SK-N-SH (cell line): ENCODE measurements around the gene TMEM131. TPM values are rescaled to one million over a fixed set of nuclear protein-coding genes. Genes with fewer than 3 reads are reported as not detected.

Experiments
- CTCF ChIA-PET: fragments of 300-600, 350-600 bp; formaldehyde crosslinking; extraction: SDS; loops from one replicate; lab custom pipeline; 2021; lab: Yijun Ruan, JAX
- POLR2A ChIA-PET: fragments of 350-600 bp; sonication (Branson Sonifier 250); formaldehyde crosslinking; extraction: SDS; loops from one replicate; lab custom pipeline; 2020; ENCODE audit warnings: antibody characterized with exemption, inconsistent platforms; lab: Yijun Ruan, JAX
- DNase-seq: peaks from one replicate; pipeline ENCODE4 v3.0.0; 2012
- H2AFZ ChIP-seq: fragments of 200-600 bp; sonication (generic); 2 replicates; pipeline ENCODE4 v1.8.1; 2016; ENCODE audit warnings: antibody characterized with exemption, mild to moderate bottlenecking, low read depth
- H3F3A ChIP-seq: fragments of 200-600 bp; sonication (generic); replicated peaks from 2 replicates; pipeline ENCODE3; 2016; ENCODE audit warnings: antibody characterized with exemption, mild to moderate bottlenecking; ENCODE audit not compliant: insufficient read depth
- H3K27ac ChIP-seq, 2 experiments: fragments of 200-500 bp in 1 of 2; fragments of 200-600 bp in 1 of 2; sonication (Bioruptor generic) in 1 of 2; sonication (generic), shearing (Covaris generic) in 1 of 2; 2 replicates each; pipeline versions ENCODE4 v1.5.1 to v1.6.1; 2014 to 2016; ENCODE audit warnings: low read depth in 2 of 2, inconsistent platforms in 1 of 2, low read length in 1 of 2, mild to moderate bottlenecking in 1 of 2, mixed read lengths in 1 of 2
- H3K27me3 ChIP-seq: fragments of 200-600 bp; sonication (generic), shearing (Covaris generic); 2 replicates; pipeline ENCODE4 v1.6.1; 2016; ENCODE audit warnings: mixed run types; ENCODE audit not compliant: insufficient read depth
- H3K36me3 ChIP-seq, 2 experiments: fragments of 200-500 bp in 1 of 2; fragments of 200-600 bp in 1 of 2; sonication (Bioruptor generic) in 1 of 2; sonication (generic) in 1 of 2; replicated peaks in 1 of 2; 2 replicates each; pipeline versions ENCODE3 to v1.5.1; 2014 to 2016; ENCODE audit warnings: low read length in 1 of 2, mild to moderate bottlenecking in 1 of 2; ENCODE audit not compliant: insufficient read depth in 2 of 2, control insufficient read depth in 1 of 2
- H3K4me1 ChIP-seq, 2 experiments: fragments of 200-500 bp in 1 of 2; fragments of 200-600 bp in 1 of 2; sonication (Bioruptor generic) in 1 of 2; sonication (generic), shearing (Covaris generic) in 1 of 2; 2 replicates each; pipeline versions ENCODE4 v1.5.1 to v1.6.1; 2014 to 2016; ENCODE audit warnings: low read depth in 1 of 2, low read length in 1 of 2, mixed run types in 1 of 2; ENCODE audit not compliant: insufficient read depth in 2 of 2, control insufficient read depth in 1 of 2
- H3K4me2 ChIP-seq: fragments of 200-600 bp; sonication (generic), shearing (Covaris generic); 2 replicates; pipeline ENCODE4 v1.6.1; 2017; ENCODE audit warnings: mixed run types
- H3K4me3 ChIP-seq, 2 experiments: fragments of 200-500 bp in 1 of 2; fragments of 200-600 bp in 1 of 2; sonication (Bioruptor generic) in 1 of 2; sonication (generic), shearing (Covaris generic) in 1 of 2; 2 replicates each; pipeline versions ENCODE4 v1.5.1 to v1.8.1; 2014 to 2016; ENCODE audit warnings: low read depth in 2 of 2, inconsistent platforms in 1 of 2, low read length in 1 of 2, mild to moderate bottlenecking in 1 of 2, mixed read lengths in 1 of 2, moderate library complexity in 1 of 2
- H3K79me2 ChIP-seq: fragments of 200-600 bp; sonication (generic); 2 replicates; pipeline ENCODE4 v1.8.1; 2017; ENCODE audit warnings: mild to moderate bottlenecking; ENCODE audit not compliant: insufficient read depth
- H3K9ac ChIP-seq: fragments of 200-600 bp; sonication (generic); 2 replicates; pipeline ENCODE4 v1.6.1; 2017; ENCODE audit warnings: mixed run types
- H3K9me2 ChIP-seq: fragments of 200-600 bp; sonication (generic); 2 replicates; pipeline ENCODE4 v1.6.1; 2017; ENCODE audit warnings: mixed run types
- H3K9me3 ChIP-seq: fragments of 200-600 bp; sonication (generic); 2 replicates; pipeline ENCODE4 v1.6.1; 2017; ENCODE audit warnings: mixed run types, mild to moderate bottlenecking, moderate library complexity
- H4K20me1 ChIP-seq: fragments of 200-600 bp; sonication (generic); 2 replicates; pipeline ENCODE4 v1.6.1; 2017; ENCODE audit warnings: mild to moderate bottlenecking, mixed run types; ENCODE audit not compliant: insufficient read depth
- CHD2 ChIP-seq: fragments of 150-350 bp; IDR thresholded peaks from 2 replicates; pipeline ENCODE4 v1.6.1; 2018; ENCODE audit warnings: low read length; ENCODE audit not compliant: partially characterized antibody
- FOSL2 ChIP-seq: IDR thresholded peaks from 2 replicates; pipeline ENCODE4 v1.4.0; 2012; ENCODE audit warnings: low read depth, mild to moderate bottlenecking, moderate library complexity, borderline replicate concordance
- FOXJ3 ChIP-seq: sonication (generic); formaldehyde crosslinking; IDR thresholded peaks from 2 replicates; pipeline ENCODE4 v1.5.1; 2020; ENCODE audit warnings: mild to moderate bottlenecking, missing genetic modification reagents
- GABPA ChIP-seq: IDR thresholded peaks from 2 replicates; pipeline ENCODE4 v1.4.0; 2012; ENCODE audit warnings: low read depth, mild to moderate bottlenecking
- GATA2 ChIP-seq: sonication (generic); formaldehyde crosslinking; IDR thresholded peaks from 2 replicates; pipeline ENCODE4 v1.5.0; 2020; ENCODE audit warnings: mild to moderate bottlenecking, missing genetic modification reagents
- JUND ChIP-seq: IDR thresholded peaks from 2 replicates; pipeline ENCODE4 v1.4.0; 2012
- MEF2A ChIP-seq: IDR thresholded peaks from 2 replicates; pipeline ENCODE4 v1.4.0; 2012; ENCODE audit warnings: low read depth, borderline replicate concordance
- PBX3 ChIP-seq: IDR thresholded peaks from 2 replicates; pipeline ENCODE4; 2012
- POLR2AphosphoS5 ChIP-seq: IDR thresholded peaks from 2 replicates; pipeline ENCODE4 v1.6.1; 2012; ENCODE audit warnings: low read depth, low read length
- RFX5 ChIP-seq: IDR thresholded peaks from 2 replicates; pipeline ENCODE4 v1.6.1; 2012; ENCODE audit warnings: mild to moderate bottlenecking, improper control_type of control experiment, low read length
- SMC3 ChIP-seq: IDR thresholded peaks from 2 replicates; pipeline ENCODE4 v1.6.1; 2012; ENCODE audit warnings: low read depth, low read length, improper control_type of control experiment
- TAF1 ChIP-seq: IDR thresholded peaks from 2 replicates; pipeline ENCODE4 v1.6.1; 2012; ENCODE audit warnings: low read depth, mild to moderate bottlenecking, low read length, moderate library complexity, borderline replicate concordance
- TEAD4 ChIP-seq: IDR thresholded peaks from 2 replicates; pipeline ENCODE4 v1.4.0; 2012; ENCODE audit warnings: mild to moderate bottlenecking, borderline replicate concordance; ENCODE audit not compliant: insufficient read depth
- USF1 ChIP-seq: IDR thresholded peaks from 2 replicates; pipeline ENCODE4 v1.4.0; 2012; ENCODE audit warnings: low read depth, borderline replicate concordance
- USF2 ChIP-seq: fragments of 150-350 bp; IDR thresholded peaks from 2 replicates; pipeline ENCODE4 v1.6.1; 2017; ENCODE audit warnings: antibody characterized with exemption, low read length, low read depth, borderline replicate concordance
- ZBTB33 ChIP-seq: IDR thresholded peaks from 2 replicates; pipeline ENCODE4 v1.4.0; 2012; ENCODE audit warnings: low read depth, borderline replicate concordance
- WGBS: methylation state at CpG from one replicate; pipeline ENCODE4 v1.1.6; 2017; ENCODE audit warnings: low lambda C conversion rate; 5-methylcytosine and 5-hydroxymethylcytosine counted together
- polyA plus RNA-seq, 3 experiments: library from polyadenylated mRNA; depleted of rRNA; stranded (reverse); fragments of >200 nt; gene quantifications; 2 replicates each; pipeline ENCODE4 v1.2.3, GENCODE V29; 2012
- TF ChIP-seq, protein P1 (sequence below): IDR thresholded peaks from 2 replicates; pipeline ENCODE4 v1.6.1; 2012; ENCODE audit warnings: mild to moderate bottlenecking, low read depth, low read length, moderate library complexity

TMEM131 gene
- polyA plus RNA-seq, 1 of the 3 experiments (the other 2 are of a cell fraction) = 9.1 TPM

GRCh38 chr2:97754690-97755346 is 240.9 kb downstream of the TMEM131 start:
- Histone ChIP-seq H3F3A (no peaks in the 10 kb centered on the region), H3K79me2 (no peaks in the 10 kb centered on the region), H3K4me2 (no peak overlapping the region), H3K9me2 (no peaks in the 10 kb centered on the region), H2AFZ (no peak overlapping the region), H3K4me3 (no peak overlapping the region), H3K4me1 (no peaks in the 10 kb centered on the region), H3K27ac (no peak overlapping the region), H3K27me3 (no peaks in the 10 kb centered on the region), H3K36me3 (peaks cover 20 to 34% of the 10 kb centered on the region in 2 experiments), H3K9me3 (no peaks in the 10 kb centered on the region), H3K9ac (no peak overlapping the region), H4K20me1 (no peaks in the 10 kb centered on the region)
- ChIA-PET CTCF (interaction anchor here (1.3 to 6.0 kb wide), 4 partner anchors 14 to 515 kb away, joined by 3 to 37 read pairs (median 4); no protein-coding TSS in a partner anchor), POLR2A (no interaction called here)
- 95% methylated on average over 12 of the region's 12 CpGs for WGBS
- DNase-seq = no peak
- TF ChIP-seq JUND (no peak), CHD2 (no peak), USF1 (no peak), GATA2 (CRISPR knock-in tag) (no peak), TEAD4 (no peak), RFX5 (no peak), PBX3 (no peak), ZBTB33 (no peak), GABPA (no peak), MEF2A (no peak), POLR2AphosphoS5 (no peak)

GRCh38 chr2:97752342-97753334 is 243.1 kb downstream of the TMEM131 start:
- no peak for DNase-seq
- CTCF ChIA-PET = interaction anchor here (1.2 to 6.0 kb wide), 4 partner anchors 9 to 632 kb away, joined by 3 to 37 read pairs (median 4); no protein-coding TSS in a partner anchor
- H3K4me1 ChIP-seq = peaks cover 0 to 2% of the 10 kb centered on the region in 2 experiments; a peak in 1 of 4 replicates
- H3K4me3 ChIP-seq = no peak overlapping the region
- no peak overlapping the region for H3K9ac ChIP-seq
- no peak overlapping the region for H2AFZ ChIP-seq
- H3K9me3 ChIP-seq = no peaks in the 10 kb centered on the region
- no peak overlapping the region for H3K4me2 ChIP-seq
- H3K27me3 ChIP-seq = no peaks in the 10 kb centered on the region
- no peaks in the 10 kb centered on the region for H3K79me2 ChIP-seq
- H3K9me2 ChIP-seq = no peaks in the 10 kb centered on the region
- 97% methylated on average over 3 of the region's 3 CpGs for WGBS
- POLR2A ChIA-PET = no interaction called here
- peaks cover 15 to 18% of the 10 kb centered on the region in 2 experiments for H3K36me3 ChIP-seq
- H3K27ac ChIP-seq = no peak overlapping the region
- no peaks in the 10 kb centered on the region for H3F3A ChIP-seq
- no peaks in the 10 kb centered on the region for H4K20me1 ChIP-seq
- TF ChIP-seq, protein P1, sequence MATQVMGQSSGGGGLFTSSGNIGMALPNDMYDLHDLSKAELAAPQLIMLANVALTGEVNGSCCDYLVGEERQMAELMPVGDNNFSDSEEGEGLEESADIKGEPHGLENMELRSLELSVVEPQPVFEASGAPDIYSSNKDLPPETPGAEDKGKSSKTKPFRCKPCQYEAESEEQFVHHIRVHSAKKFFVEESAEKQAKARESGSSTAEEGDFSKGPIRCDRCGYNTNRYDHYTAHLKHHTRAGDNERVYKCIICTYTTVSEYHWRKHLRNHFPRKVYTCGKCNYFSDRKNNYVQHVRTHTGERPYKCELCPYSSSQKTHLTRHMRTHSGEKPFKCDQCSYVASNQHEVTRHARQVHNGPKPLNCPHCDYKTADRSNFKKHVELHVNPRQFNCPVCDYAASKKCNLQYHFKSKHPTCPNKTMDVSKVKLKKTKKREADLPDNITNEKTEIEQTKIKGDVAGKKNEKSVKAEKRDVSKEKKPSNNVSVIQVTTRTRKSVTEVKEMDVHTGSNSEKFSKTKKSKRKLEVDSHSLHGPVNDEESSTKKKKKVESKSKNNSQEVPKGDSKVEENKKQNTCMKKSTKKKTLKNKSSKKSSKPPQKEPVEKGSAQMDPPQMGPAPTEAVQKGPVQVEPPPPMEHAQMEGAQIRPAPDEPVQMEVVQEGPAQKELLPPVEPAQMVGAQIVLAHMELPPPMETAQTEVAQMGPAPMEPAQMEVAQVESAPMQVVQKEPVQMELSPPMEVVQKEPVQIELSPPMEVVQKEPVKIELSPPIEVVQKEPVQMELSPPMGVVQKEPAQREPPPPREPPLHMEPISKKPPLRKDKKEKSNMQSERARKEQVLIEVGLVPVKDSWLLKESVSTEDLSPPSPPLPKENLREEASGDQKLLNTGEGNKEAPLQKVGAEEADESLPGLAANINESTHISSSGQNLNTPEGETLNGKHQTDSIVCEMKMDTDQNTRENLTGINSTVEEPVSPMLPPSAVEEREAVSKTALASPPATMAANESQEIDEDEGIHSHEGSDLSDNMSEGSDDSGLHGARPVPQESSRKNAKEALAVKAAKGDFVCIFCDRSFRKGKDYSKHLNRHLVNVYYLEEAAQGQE = no peak
- TF ChIP-seq TAF1 = no peak
- no peak for TF ChIP-seq FOSL2
- no peak for TF ChIP-seq TEAD4
- TF ChIP-seq USF2 = no peak
- TF ChIP-seq SMC3 = no peak
- TF ChIP-seq FOXJ3 (CRISPR knock-in tag) = no peak
